ENCODE data around the gene VWF.
"Not testable (repeated sequence)": the region's sequence is repeated elsewhere in the genome, so short reads cannot be mapped to it uniquely, and the experiment has no call there.

Gene VWF

GRCh38 chr12:6146951-6147350 lies 22.5 kb upstream of the VWF start:
- Histone ChIP-seq H3K27ac (no peak overlapping the region), H3K9ac (no peak overlapping the region), H4K20me1 (no peaks in the 10 kb centered on the region), H3K4me2 (no peak overlapping the region), H3K4me1 (peaks cover 19% of the 10 kb centered on the region), H3K27me3 (no peaks in the 10 kb centered on the region), H3K4me3 (no peak overlapping the region), H3K9me3 (0 out of 2 replicates have a peak, but pooled peaks cover 3% of the 10 kb centered on the region), H3K36me3 (no peaks in the 10 kb centered on the region)
- TF ChIP-seq Cebpa-rat (IDR thresholded peaks at IDR 0.05), result no peak

GRCh38 chr12:6146509-6146908 lies 22.0 kb upstream of the VWF start:
- Histone ChIP-seq H3K4me2 (no peak overlapping the region), H3K36me3 (no peaks in the 10 kb centered on the region), H3K4me1 (peaks cover 24% of the 10 kb centered on the region), H3K9me3 (0 out of 2 replicates have a peak, but pooled peaks cover 3% of the 10 kb centered on the region), H3K9ac (no peak overlapping the region), H4K20me1 (no peaks in the 10 kb centered on the region), H3K4me3 (no peak overlapping the region), H3K27me3 (no peaks in the 10 kb centered on the region), H3K27ac (no peak overlapping the region)
- no peak for TF ChIP-seq Cebpa-rat (IDR thresholded peaks at IDR 0.05)

GRCh38 chr12:6145564-6145963 lies 21.1 kb upstream of the VWF start:
- H3K4me2 ChIP-seq, result peak overlapping the region; percentile 43
- H3K27ac ChIP-seq, result no peak overlapping the region
- H4K20me1 ChIP-seq, result no peaks in the 10 kb centered on the region
- H3K4me1 ChIP-seq, result peaks cover 33% of the 10 kb centered on the region
- H3K9ac ChIP-seq, result no peak overlapping the region
- H3K36me3 ChIP-seq, result no peaks in the 10 kb centered on the region
- no peaks in the 10 kb centered on the region for H3K27me3 ChIP-seq
- TF ChIP-seq Cebpa-rat (IDR thresholded peaks at IDR 0.05), result no peak
- H3K9me3 ChIP-seq, result 0 out of 2 replicates have a peak, but pooled peaks cover 3% of the 10 kb centered on the region
- H3K4me3 ChIP-seq, result no peak overlapping the region

GRCh38 chr12:6143303-6143675 lies 18.8 kb upstream of the VWF start:
- H3K9ac ChIP-seq, result no peak overlapping the region
- H3K36me3 ChIP-seq, result no peaks in the 10 kb centered on the region
- H3K9me3 ChIP-seq, result 0 out of 2 replicates have a peak, but pooled peaks cover 3% of the 10 kb centered on the region
- H3K27me3 ChIP-seq, result no peaks in the 10 kb centered on the region
- H3K4me2 ChIP-seq, result peak overlapping the region; percentile 4; the same call in 1 of the 2 replicates
- no peak overlapping the region for H3K27ac ChIP-seq
- H3K4me1 ChIP-seq, result peaks cover 53% of the 10 kb centered on the region
- H3K4me3 ChIP-seq, result no peak overlapping the region
- no peak for TF ChIP-seq Cebpa-rat (IDR thresholded peaks at IDR 0.05)
- H4K20me1 ChIP-seq, result no peaks in the 10 kb centered on the region

GRCh38 chr12:6142368-6143302 lies 18.2 kb upstream of the VWF start:
- not testable (repeated sequence) for H3K27ac ChIP-seq, H3K27me3 ChIP-seq, H4K20me1 ChIP-seq, H3K9ac ChIP-seq, H3K4me3 ChIP-seq, H3K36me3 ChIP-seq, H3K9me3 ChIP-seq
- H3K4me1 ChIP-seq, result peaks cover 53% of the 10 kb centered on the region
- peak overlapping the region; percentile 4; the same call in 1 of the 2 replicates for H3K4me2 ChIP-seq

GRCh38 chr12:6141731-6142367 lies 17.4 kb upstream of the VWF start:
- Histone ChIP-seq H3K27ac (peak overlapping the region; percentile 68; the same call in 1 of the 2 replicates), H3K4me2 (peak overlapping the region; percentile 72; the same call in 1 of the 2 replicates), H3K4me1 (peaks cover 53% of the 10 kb centered on the region)
- not testable (repeated sequence) for H3K9me3 ChIP-seq, H3K27me3 ChIP-seq, H3K9ac ChIP-seq, H4K20me1 ChIP-seq, H3K36me3 ChIP-seq, H3K4me3 ChIP-seq

- H4K20me1 ChIP-seq, result no peaks in the 10 kb centered on the region
- H3K27me3 ChIP-seq, result no peaks in the 10 kb centered on the region
- 0 out of 2 replicates have a peak, but pooled peaks cover 3% of the 10 kb centered on the region for H3K9me3 ChIP-seq
- H3K4me3 ChIP-seq, result no peak overlapping the region
- no peaks in the 10 kb centered on the region for H3K36me3 ChIP-seq
- no peak overlapping the region for H3K9ac ChIP-seq
- 0 out of 2 replicates have a peak, but pooled peaks have one; percentile 14 for TF ChIP-seq Cebpa-rat (IDR thresholded peaks at IDR 0.05)
- H3K27ac ChIP-seq, result peak overlapping the region; percentile 68
- H3K4me2 ChIP-seq, result peak overlapping the region; percentile 72
- peaks cover 51% of the 10 kb centered on the region for H3K4me1 ChIP-seq
Measured at GRCh38 chr12:6140651-6141447, 16.4 kb upstream of the VWF start.

- no peaks in the 10 kb centered on the region for H3K27me3 ChIP-seq
- peaks cover 20% of the 10 kb centered on the region for H3K9me3 ChIP-seq
- no peak for TF ChIP-seq Cebpa-rat (IDR thresholded peaks at IDR 0.05)
- H3K27ac ChIP-seq, result no peak overlapping the region
- H3K4me3 ChIP-seq, result no peak overlapping the region
- peaks cover 15% of the 10 kb centered on the region for H3K4me1 ChIP-seq
- no peaks in the 10 kb centered on the region for H4K20me1 ChIP-seq
- H3K9ac ChIP-seq, result no peak overlapping the region
- H3K36me3 ChIP-seq, result no peaks in the 10 kb centered on the region
- no peak overlapping the region for H3K4me2 ChIP-seq
Measured at GRCh38 chr12:6135071-6135470, 10.6 kb upstream of the VWF start.

GRCh38 chr12:6133642-6134041 lies 9.2 kb upstream of the VWF start:
- Histone ChIP-seq H3K36me3 (no peaks in the 10 kb centered on the region), H3K27ac (no peak overlapping the region), H3K4me2 (no peak overlapping the region), H3K9me3 (peaks cover 20% of the 10 kb centered on the region), H3K4me1 (peaks cover 2% of the 10 kb centered on the region; the same call in 1 of the 2 replicates), H3K4me3 (no peak overlapping the region), H3K27me3 (no peaks in the 10 kb centered on the region), H4K20me1 (no peaks in the 10 kb centered on the region), H3K9ac (no peak overlapping the region)
- no peak for TF ChIP-seq Cebpa-rat (IDR thresholded peaks at IDR 0.05)
